Measurements from ENCODE around the gene PRKCA. TPM values are rescaled to one million over a fixed set of nuclear protein-coding genes. Genes with fewer than 3 reads are reported as not detected.
"Not testable (repeated sequence)": the region's sequence is repeated elsewhere in the genome, so short reads cannot be mapped to it uniquely, and the experiment has no call there.

The PRKCA gene
- total RNA-seq, 2 donors from 2014 or later = 43.0 to 53.0 TPM

GRCh38 chr17:66313995-66314659 is 11.7 kb downstream of the PRKCA start:
- ATAC-seq = no peak
- intact Hi-C loops (cut with DNase I, micrococcal nuclease) = loop anchor here in 1 of 2 donors (10.0 kb wide), 1 partner anchor 101 kb away; no protein-coding TSS in a partner anchor
- no peak for DNase-seq

DNA sequence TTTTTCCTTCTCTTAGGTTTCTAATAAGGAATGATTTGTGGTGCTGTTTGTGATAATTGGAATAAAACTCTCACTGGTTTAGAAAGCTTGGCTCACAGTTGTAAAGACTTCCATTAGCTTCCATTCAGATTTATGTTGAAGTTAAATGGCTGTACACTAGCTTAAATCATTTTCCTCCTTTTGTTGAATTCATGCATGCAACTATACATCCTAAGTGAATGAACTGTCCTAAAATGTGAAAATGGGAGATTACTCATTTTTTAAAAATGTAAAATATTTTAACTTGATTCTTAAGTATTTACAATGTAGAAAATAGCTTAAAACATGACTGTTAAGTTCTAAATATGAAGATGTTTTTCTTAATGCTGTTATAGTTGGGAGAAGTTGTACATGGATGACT is 15.2 kb downstream of the PRKCA start:
- DNase-seq (no peak), ATAC-seq (no peak)
- intact Hi-C loops (cut with DNase I, micrococcal nuclease) = loop anchor here in 1 of 2 donors (10.0 kb wide), 1 partner anchor 97 kb away; no protein-coding TSS in a partner anchor

DNA sequence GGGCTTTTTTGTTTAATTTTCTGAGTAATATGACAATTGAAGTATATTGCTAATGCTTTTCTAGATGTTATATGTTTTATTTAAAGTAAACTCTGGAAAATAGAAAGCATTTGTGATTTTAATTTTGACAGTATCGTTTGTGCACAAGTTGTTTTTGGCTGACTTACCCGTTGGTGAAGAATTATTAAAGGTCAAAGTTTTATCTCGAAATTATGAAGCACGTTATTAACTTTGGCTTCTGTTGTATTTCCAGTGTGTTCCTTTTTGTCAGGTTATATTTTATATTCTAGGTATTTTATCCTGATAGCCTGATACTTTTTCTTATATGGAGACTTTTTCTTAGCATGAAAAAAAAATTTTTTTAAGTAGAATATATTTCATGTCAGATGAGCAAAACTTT is 16.8 kb downstream of the PRKCA start:
- intact Hi-C loops (cut with DNase I, micrococcal nuclease) = loop anchor here in 1 of 2 donors (10.0 kb wide), 1 partner anchor 96 kb away; no protein-coding TSS in a partner anchor

GRCh38 chr17:66322764-66323163 is 20.4 kb downstream of the PRKCA start:
- intact Hi-C loops (cut with DNase I, micrococcal nuclease) = no loop called here
- ATAC-seq (peak; percentile 77), DNase-seq (no peak)

More for the DNA sequence above, 16.8 kb downstream of the PRKCA start:
- no peak for DNase-seq
- ATAC-seq = no peak

DNA sequence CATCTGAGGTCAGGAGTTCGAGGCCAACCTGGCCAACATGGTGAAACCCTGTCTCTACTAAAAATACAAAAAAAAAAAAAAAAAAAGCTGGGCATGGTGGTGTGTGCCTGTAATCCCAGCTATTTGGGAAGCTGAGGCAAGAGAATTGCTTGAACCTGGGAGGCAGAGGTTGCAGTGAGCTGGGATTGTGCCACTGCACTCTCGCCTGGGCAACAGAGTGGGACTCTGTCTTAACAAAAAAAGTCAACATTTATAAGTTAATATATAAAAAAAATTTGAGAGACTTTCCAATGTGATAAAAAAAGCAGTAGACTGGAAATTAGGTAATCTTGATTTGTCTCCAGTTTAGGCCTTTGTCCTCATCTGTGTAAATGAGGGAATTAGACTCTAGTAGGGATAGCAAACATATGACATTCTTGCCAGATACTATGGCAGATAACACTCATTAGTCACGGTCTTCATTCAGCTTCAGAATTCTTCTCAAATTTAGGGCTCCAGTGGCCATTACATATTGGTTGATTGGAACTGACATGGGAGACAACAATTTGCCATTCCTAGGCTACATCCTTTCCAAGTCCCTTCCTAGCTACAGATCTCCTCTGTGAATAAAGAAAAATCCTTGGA is 22.1 kb downstream of the PRKCA start:
- ATAC-seq; intact Hi-C loops (cut with DNase I, micrococcal nuclease): not testable (repeated sequence)

GRCh38 chr17:66326476-66327047 is 24.1 kb downstream of the PRKCA start:
- DNase-seq (no peak), ATAC-seq (no peak)
- intact Hi-C loops (cut with DNase I, micrococcal nuclease) = no loop called here

More for the DNA sequence above, 22.1 kb downstream of the PRKCA start:
- not testable (repeated sequence) for DNase-seq

DNA sequence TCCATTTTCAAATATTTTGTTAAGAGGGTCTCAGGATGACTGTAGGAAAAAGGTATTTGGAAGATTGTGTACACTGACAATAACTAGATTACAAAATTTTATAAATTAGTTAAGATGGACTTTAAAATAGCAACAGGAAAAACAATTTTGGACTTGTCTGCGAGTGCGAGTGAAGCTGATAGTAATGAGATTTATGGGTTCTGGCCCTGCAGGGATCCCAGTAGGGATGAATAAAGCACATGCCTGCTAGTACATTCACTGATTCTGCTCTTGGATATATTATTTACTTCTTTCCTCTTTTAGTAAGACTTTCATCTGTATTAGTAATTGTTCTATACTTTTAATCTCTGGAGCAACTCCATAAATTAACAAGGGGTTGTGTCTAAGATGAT is 28.2 kb downstream of the PRKCA start:
- intact Hi-C loops (cut with DNase I, micrococcal nuclease) = no loop called here
- no peak for DNase-seq
- no peak for ATAC-seq

- intact Hi-C loops (cut with DNase I, micrococcal nuclease) = no loop called here
- DNase-seq (no peak), ATAC-seq (no peak)
Measured at GRCh38 chr17:66331038-66331816, 28.8 kb downstream of the PRKCA start.

DNA sequence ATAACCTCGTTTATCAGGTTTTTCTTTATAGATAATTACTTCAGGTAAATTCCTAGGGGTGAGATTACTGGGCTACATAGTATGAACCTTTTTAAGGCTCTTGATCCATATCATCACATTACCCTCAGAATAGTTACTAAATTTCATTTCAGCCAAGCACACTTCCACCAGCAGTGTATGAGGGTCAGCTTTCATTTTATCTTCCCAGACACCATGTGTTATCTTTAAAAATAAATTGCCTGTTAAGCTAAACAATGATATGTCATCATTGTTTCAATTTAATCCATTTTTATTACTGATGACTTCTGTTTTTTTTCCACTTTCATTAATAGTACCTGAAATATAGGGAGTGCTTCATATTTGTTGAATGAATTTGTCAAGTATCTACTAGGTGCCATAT is 33.4 kb downstream of the PRKCA start:
- no peak for DNase-seq
- intact Hi-C loops (cut with DNase I, micrococcal nuclease) = no loop called here
- no peak for ATAC-seq

DNA sequence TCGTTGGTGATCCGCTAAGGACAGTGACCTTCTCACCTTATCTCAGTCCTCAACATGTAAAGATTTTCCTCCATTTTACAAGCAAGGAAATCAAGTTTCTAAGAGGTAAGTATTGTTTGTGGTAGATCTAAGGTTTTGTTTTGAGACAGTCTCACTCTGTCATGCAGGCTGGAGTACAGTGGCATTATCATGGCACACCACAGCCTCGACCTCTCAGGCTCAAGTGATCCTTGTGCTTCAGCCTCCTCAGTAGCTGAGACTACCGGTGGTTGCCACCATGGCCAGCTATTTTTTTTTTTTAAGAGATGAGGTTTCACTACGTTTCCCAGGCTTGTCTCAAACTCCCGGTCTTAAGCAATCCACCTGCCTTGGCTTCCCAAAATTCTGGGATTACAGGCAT is 34.9 kb downstream of the PRKCA start:
- intact Hi-C loops (cut with DNase I, micrococcal nuclease) = no loop called here
- DNase-seq = no peak
- no peak for ATAC-seq

DNA sequence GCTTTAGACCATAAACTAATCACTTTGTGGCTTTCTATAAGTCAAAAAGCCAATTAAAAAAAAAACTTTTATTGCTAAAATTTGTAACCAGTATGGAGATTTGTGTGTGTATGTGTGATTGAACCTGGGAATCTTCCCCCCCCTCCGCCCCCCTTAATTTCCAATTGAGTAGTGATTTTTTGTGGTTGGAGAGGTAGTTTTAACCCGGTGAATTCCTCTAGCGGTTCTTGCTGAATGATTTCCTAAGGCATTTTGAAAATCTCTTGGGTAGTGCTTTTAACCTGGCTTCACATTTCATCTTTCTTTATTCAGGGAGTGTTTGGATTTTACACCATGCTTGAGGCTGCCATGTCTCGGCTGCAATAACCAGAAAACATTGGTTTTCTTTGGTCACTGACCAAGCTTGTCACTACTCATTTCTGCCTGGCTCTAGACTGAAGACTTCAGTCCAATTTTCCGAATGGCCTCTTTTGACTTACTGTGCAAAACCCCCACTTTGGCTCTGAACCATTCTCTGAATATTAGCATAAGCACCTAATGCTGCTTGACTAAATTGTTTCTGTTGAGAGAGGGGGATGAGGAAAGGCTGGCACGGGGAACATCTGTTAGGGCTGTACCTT is 35.6 kb downstream of the PRKCA start:
- ATAC-seq = no peak
- DNase-seq = no peak
- intact Hi-C loops (cut with DNase I, micrococcal nuclease) = no loop called here

DNA sequence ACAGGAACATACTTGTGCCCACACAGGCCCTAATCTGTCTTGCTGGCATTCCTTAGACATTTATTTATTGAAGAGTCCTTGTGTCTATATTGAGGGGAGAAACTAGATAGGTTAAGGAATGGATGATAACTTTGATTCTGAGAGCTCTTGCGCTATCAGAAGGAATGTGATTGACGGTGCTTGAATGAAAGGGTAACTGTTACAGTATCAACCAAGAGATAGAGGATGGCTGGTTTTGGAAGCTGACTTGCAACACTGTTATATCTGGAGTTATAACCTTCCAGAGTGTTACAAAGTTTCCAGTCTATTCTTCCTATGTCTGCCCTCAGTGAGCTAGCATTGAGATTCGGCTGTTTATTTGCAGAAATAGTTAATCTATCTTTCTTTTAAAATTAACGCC is 36.5 kb downstream of the PRKCA start:
- intact Hi-C loops (cut with DNase I, micrococcal nuclease) = no loop called here
- ATAC-seq = no peak
- DNase-seq = no peak

DNA sequence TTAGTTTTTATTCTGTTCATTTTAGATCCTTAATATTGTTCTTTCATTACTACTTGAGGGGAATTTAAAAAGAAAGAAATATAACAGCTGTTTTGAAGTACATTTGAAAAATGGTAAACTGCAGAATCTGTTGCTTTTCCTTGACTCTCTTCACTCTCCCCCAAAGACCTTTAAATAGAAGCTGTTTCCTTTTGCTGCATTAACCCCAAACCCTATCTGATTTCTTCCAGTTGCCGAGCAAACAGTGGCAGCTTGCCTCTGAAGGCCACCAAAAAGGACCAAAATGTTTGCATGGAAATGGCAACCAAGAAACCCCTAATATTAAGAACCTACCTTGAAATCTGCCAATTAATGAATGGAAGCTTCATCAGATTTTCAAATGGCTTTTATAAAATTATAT is 37.1 kb downstream of the PRKCA start:
- ATAC-seq = no peak
- intact Hi-C loops (cut with DNase I, micrococcal nuclease) = no loop called here

GRCh38 chr17:66340720-66341119 is 38.3 kb downstream of the PRKCA start:
- intact Hi-C loops (cut with DNase I, micrococcal nuclease) = no loop called here
- no peak for DNase-seq
- ATAC-seq = no peak

More for the DNA sequence above, 37.1 kb downstream of the PRKCA start:
- no peak for DNase-seq

- ATAC-seq (no peak), DNase-seq (no peak)
- intact Hi-C loops (cut with DNase I, micrococcal nuclease) = no loop called here
Measured at GRCh38 chr17:66341462-66341861, 39.0 kb downstream of the PRKCA start.

DNA sequence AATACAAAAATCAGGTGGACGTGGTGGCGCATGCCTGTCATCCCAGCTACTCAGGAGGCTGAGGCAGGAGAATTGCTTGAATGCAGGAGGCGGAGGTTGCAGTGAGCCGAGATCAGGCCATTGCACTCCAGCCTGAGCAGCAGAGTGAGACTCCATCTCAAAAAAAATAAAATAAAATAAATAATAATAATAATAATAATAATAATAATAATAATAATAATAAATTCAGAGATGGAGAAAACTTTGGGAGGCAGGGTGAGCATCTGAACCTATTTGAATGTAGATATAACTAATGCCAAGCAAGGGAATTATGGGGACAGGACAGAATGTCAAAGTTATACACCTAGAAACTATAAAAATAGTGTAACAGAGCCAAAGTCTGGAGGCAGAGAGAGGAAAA is 39.9 kb downstream of the PRKCA start:
- DNase-seq; ATAC-seq; intact Hi-C loops (cut with DNase I, micrococcal nuclease): not testable (repeated sequence)

DNA sequence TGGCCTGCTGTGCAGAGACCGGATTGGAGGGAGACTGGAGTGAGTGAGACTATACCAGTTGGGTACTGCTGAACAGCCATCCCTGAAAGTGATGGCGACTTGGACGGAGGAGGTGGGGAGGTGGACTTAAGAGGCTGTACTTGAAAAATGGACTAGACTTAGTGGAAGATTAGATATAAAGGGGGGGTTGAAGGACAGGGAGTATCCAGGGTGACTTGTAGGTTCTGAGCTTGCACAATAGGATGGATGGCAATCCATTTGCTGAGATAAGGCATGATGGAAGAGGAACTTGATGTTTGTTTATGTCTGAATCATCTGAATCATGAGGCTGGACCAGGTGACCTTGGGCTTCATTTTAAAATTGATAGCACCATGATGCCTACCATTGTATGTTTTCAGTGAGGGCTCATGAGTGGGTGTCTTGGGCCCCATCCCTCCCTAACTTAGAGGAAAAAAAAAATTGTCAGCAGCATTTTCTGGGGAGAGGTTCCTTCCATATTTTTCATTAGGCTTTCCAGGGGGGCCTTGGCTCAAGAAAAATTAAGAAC is 41.2 kb downstream of the PRKCA start:
- DNase-seq (no peak), ATAC-seq (no peak)
- intact Hi-C loops (cut with DNase I, micrococcal nuclease) = no loop called here

GRCh38 chr17:66344473-66344872 is 42.1 kb downstream of the PRKCA start:
- ATAC-seq (no peak), DNase-seq (no peak)
- intact Hi-C loops (cut with DNase I, micrococcal nuclease) = no loop called here

DNA sequence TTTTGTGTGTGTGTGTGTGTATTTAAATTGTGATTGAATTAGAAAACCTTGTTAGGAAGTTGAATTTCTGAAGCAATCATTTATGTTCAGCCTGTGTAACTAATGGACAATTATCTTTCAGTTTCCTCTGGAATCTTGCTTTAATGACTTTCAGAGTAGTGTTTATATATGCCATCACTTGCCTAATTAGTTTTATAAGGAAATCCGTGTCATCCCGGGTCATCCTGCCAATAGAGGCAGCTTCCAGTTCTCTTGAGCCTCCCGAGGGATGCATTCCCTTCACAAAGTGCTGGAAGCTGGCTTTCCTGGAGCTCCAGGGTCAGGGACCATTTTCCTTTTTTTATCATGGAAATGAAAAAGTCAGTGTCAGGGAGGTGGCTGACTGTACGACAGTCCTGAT is 42.9 kb downstream of the PRKCA start:
- intact Hi-C loops (cut with DNase I, micrococcal nuclease) = no loop called here
- ATAC-seq (no peak), DNase-seq (no peak)

Measured in left colon (tissue), 2 donors.